GM23248 (cell line): ENCODE data around the gene FAM219B. TPM values are rescaled to one million over a fixed set of nuclear protein-coding genes. Genes with fewer than 3 reads are reported as not detected.
"Not testable (repeated sequence)": the region's sequence is repeated elsewhere in the genome, so short reads cannot be mapped to it uniquely, and the experiment has no call there.

ENCODE experiments used
- DNase-seq: peaks from one replicate; pipeline ENCODE4 v3.0.0-alpha.2; 2015
- H2AFZ ChIP-seq: fragments of 200-600 bp; sonication (generic); 2 replicates; pipeline ENCODE4 v1.6.1; 2016; ENCODE audit warnings: antibody characterized with exemption
- H3F3A ChIP-seq: fragments of 200-600 bp; sonication (generic); 2 replicates; pipeline ENCODE4 v1.6.1; 2016; ENCODE audit warnings: mild to moderate bottlenecking, antibody characterized with exemption, mixed run types; ENCODE audit not compliant: insufficient read depth
- H3K27ac ChIP-seq: fragments of 200-600 bp; sonication (generic); 2 replicates; pipeline ENCODE4 v1.5.1; 2016; ENCODE audit warnings: mild to moderate bottlenecking
- H3K27me3 ChIP-seq: fragments of 200-600 bp; sonication (generic); replicated peaks from 2 replicates; pipeline ENCODE4 v1.6.1; 2016; ENCODE audit warnings: mild to moderate bottlenecking; ENCODE audit not compliant: insufficient read depth
- H3K36me3 ChIP-seq: fragments of 200-600 bp; sonication (generic); 2 replicates; pipeline ENCODE4 v1.6.1; 2016; ENCODE audit warnings: low read depth, mild to moderate bottlenecking
- H3K4me1 ChIP-seq: fragments of 200-600 bp; sonication (generic); 2 replicates; pipeline ENCODE4 v1.6.1; 2016; ENCODE audit warnings: mild to moderate bottlenecking; ENCODE audit not compliant: insufficient read depth
- H3K4me2 ChIP-seq: fragments of 200-600 bp; sonication (generic); one replicate; pipeline ENCODE4 v1.6.1; 2016; ENCODE audit warnings: mild to moderate bottlenecking; ENCODE audit not compliant: unreplicated experiment
- H3K4me3 ChIP-seq: fragments of 200-600 bp; sonication (generic); 2 replicates; pipeline ENCODE4 v1.5.1; 2016; ENCODE audit warnings: mild to moderate bottlenecking
- H3K79me2 ChIP-seq: fragments of 200-600 bp; sonication (generic); 2 replicates; pipeline ENCODE4 v1.6.1; 2016; ENCODE audit warnings: mild to moderate bottlenecking; ENCODE audit not compliant: insufficient read depth
- H3K9ac ChIP-seq: fragments of 200-600 bp; sonication (generic); 2 replicates; pipeline ENCODE4 v1.6.1; 2016; ENCODE audit warnings: mild to moderate bottlenecking
- H3K9me2 ChIP-seq: fragments of 200-600 bp; sonication (generic); 2 replicates; pipeline ENCODE4 v1.6.1; 2016; ENCODE audit warnings: mixed run types, mild to moderate bottlenecking, moderate library complexity; ENCODE audit not compliant: insufficient read depth
- H3K9me3 ChIP-seq: fragments of 200-600 bp; sonication (generic); one replicate; pipeline ENCODE4 v1.6.1; 2017; ENCODE audit warnings: low read depth
- H4K20me1 ChIP-seq: fragments of 200-600 bp; sonication (generic); 2 replicates; pipeline ENCODE4 v1.6.0; 2016; ENCODE audit not compliant: insufficient read depth
- EZH2 ChIP-seq: fragments of 200-600 bp; sonication (generic); IDR thresholded peaks from 2 replicates; pipeline ENCODE4 v1.6.1; 2018; ENCODE audit warnings: antibody characterized with exemption, mild to moderate bottlenecking; ENCODE audit not compliant: insufficient read depth, poor library complexity, severe bottlenecking
- EZH2phosphoT487 ChIP-seq: fragments of 200-600 bp; sonication (generic); IDR thresholded peaks from 2 replicates; pipeline ENCODE4 v1.6.1; 2018; ENCODE audit warnings: antibody characterized with exemption, moderate library complexity, mild to moderate bottlenecking, low read depth; ENCODE audit not compliant: insufficient read depth
- WGBS, 2 experiments: methylation state at CpG; one replicate each; pipeline ENCODE4 v1.1.6; 2015 to 2017; ENCODE audit warnings: low lambda C conversion rate in 2 of 2, low coverage in 1 of 2; ENCODE audit errors: missing lambda C conversion rate in 2 of 2; 5-methylcytosine and 5-hydroxymethylcytosine counted together
- in situ Hi-C: fragments of 300-500 bp; cut with MboI; formaldehyde crosslinking; loops from 2 replicates; pipeline ENCODE4 v1.15.0; 2020
- polyA plus RNA-seq: library from polyadenylated mRNA; unstranded; fragments of >200 nt; fragmentation: Nextera tagmentation; extraction: Ambion mirVana; gene quantifications from 2 replicates; pipeline ENCODE4 v1.2.1, GENCODE V29; 2016
- total RNA-seq: library from RNA; depleted of rRNA; stranded (reverse); fragments of >200 nt; shearing (Covaris generic); gene quantifications from 2 replicates; pipeline ENCODE4 v1.2.3, GENCODE V29; 2014

The FAM219B gene
- total and polyA plus RNA-seq, 2 experiments from 2014 or later: 39.6 to 78.6 TPM

DNA sequence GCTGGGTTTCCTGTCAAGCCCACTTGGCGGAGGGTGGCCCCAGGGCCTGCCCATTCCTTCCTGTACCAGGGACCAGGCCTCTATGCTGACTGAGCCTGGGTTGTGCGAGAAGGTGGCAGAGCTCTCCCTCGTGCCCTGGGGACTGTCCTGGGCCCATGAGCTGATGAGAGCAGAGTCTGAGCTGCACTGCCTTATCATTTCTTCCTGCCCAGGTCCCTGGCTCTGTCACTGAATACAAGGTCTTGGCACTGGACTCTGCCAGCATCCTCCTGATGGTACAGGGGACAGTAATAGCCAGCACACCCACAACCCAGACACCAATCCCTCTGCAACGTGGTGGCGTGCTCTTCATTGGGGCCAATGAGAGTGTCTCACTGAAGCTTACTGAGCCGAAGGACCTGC, 9.3 kb downstream of the FAM219B start:
- H3K9me3 ChIP-seq: no peaks in the 10 kb centered on the region
- peaks cover 22% of the 10 kb centered on the region for H3F3A ChIP-seq
- no peak overlapping the region for H3K9ac ChIP-seq
- H3K27me3 ChIP-seq: no peaks in the 10 kb centered on the region
- TF ChIP-seq EZH2phosphoT487 (no peak), EZH2 (no peak)
- H2AFZ ChIP-seq: no peak overlapping the region
- DNase-seq: no peak
- in situ Hi-C loops: no loop called here
- H4K20me1 ChIP-seq: no peaks in the 10 kb centered on the region
- peaks cover 10% of the 10 kb centered on the region for H3K79me2 ChIP-seq
- H3K9me2 ChIP-seq: no peaks in the 10 kb centered on the region
- WGBS, 2 experiments: 74 to 77% methylated on average over 5 to 6 of the region's 6 CpGs
- H3K4me1 ChIP-seq: no peaks in the 10 kb centered on the region
- H3K4me2 ChIP-seq: no peak overlapping the region
- H3K36me3 ChIP-seq: peaks cover 11% of the 10 kb centered on the region; the same call in 1 of the 2 replicates
- H3K4me3 ChIP-seq: no peak overlapping the region
- no peak overlapping the region for H3K27ac ChIP-seq

- Histone ChIP-seq H3F3A (peaks cover 18% of the 10 kb centered on the region), H3K36me3 (peaks cover 11% of the 10 kb centered on the region; the same call in 1 of the 2 replicates), H3K79me2 (peaks cover 7% of the 10 kb centered on the region), H3K4me3 (no peak overlapping the region), H3K4me2 (no peak overlapping the region), H2AFZ (no peak overlapping the region), H3K27ac (no peak overlapping the region), H3K4me1 (no peaks in the 10 kb centered on the region), H4K20me1 (no peaks in the 10 kb centered on the region), H3K9me3 (no peaks in the 10 kb centered on the region), H3K9me2 (no peaks in the 10 kb centered on the region), H3K9ac (no peak overlapping the region), H3K27me3 (no peaks in the 10 kb centered on the region)
- 80 to 81% methylated on average over 3 of the region's 3 CpGs for WGBS, 2 experiments
- DNase-seq: no peak
- in situ Hi-C loops: no loop called here
- TF ChIP-seq EZH2 (no peak), EZH2phosphoT487 (no peak)
Observed at GRCh38 chr15:74896316-74896715, 10.3 kb downstream of the FAM219B start.

- TF ChIP-seq EZH2: no peak
- TF ChIP-seq EZH2phosphoT487: no peak
- DNase-seq: no peak
- Histone ChIP-seq H3K79me2 (peaks cover 8% of the 10 kb centered on the region), H3K36me3 (peaks cover 6% of the 10 kb centered on the region; the same call in 1 of the 2 replicates), H4K20me1 (no peaks in the 10 kb centered on the region), H2AFZ (no peak overlapping the region), H3K9ac (no peak overlapping the region), H3K4me1 (no peaks in the 10 kb centered on the region), H3F3A (peaks cover 16% of the 10 kb centered on the region), H3K27me3 (no peaks in the 10 kb centered on the region), H3K27ac (no peak overlapping the region), H3K4me3 (no peak overlapping the region), H3K4me2 (no peak overlapping the region), H3K9me3 (no peaks in the 10 kb centered on the region), H3K9me2 (no peaks in the 10 kb centered on the region)
- in situ Hi-C loops: no loop called here
- 94 to 95% methylated on average over 6 of the region's 6 CpGs for WGBS, 2 experiments
Observed at GRCh38 chr15:74895830-74896229, 10.8 kb downstream of the FAM219B start.

DNA sequence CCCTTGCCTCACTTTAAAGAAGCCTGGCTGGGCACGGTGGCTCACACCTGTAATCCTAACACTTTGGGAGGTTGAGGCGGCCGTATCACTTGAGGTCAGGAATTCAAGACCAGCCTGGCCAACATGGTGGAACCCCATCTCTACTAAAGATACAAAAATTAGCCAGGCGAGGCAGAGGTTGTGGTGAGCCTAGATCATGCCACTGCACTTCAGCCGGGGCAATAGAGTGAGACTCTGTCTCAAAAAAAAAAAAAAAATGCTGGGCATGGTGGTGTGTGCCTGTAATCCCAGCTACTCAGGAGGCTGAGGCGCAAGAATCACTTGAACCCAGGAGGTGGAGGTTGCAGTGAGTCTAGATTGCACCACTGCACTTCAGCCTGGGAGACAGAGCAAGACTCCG, 12.3 kb downstream of the FAM219B start:
- H3K4me3 ChIP-seq, H3K9me3 ChIP-seq, H3K36me3 ChIP-seq, H3K4me2 ChIP-seq, H3K27ac ChIP-seq, in situ Hi-C loops, H3K27me3 ChIP-seq, H2AFZ ChIP-seq, H3K4me1 ChIP-seq, H4K20me1 ChIP-seq, H3K9me2 ChIP-seq, DNase-seq, H3F3A ChIP-seq, H3K9ac ChIP-seq: not testable (repeated sequence)
- 97% methylated on average over 7 of the region's 7 CpGs for WGBS, 2 experiments
- H3K79me2 ChIP-seq: peaks cover 17% of the 10 kb centered on the region; the same call in 1 of the 2 replicates

DNA sequence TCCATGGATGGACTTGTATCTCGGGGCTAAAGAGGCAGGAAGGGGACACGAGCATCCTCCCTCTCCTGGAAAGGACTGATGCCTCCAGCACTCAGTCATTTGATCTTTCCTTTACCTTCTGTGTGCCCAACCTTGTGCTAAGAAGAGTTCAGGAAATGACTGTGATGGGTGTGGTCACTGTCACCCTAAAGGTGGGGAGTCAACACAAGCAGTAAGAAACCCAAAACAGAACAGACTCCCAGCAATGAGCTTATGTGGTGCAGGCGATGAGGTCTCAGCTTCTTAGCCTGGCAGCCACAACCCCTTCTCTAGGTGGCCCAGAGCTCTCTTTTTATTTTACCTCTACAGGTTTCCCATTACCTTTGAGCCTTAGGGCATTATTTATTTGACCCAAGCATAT, 13.0 kb downstream of the FAM219B start:
- H3K4me2 ChIP-seq: no peak overlapping the region
- H3K4me1 ChIP-seq: peaks cover 11% of the 10 kb centered on the region
- no peaks in the 10 kb centered on the region for H3K27me3 ChIP-seq
- DNase-seq: no peak
- H3K79me2 ChIP-seq: peaks cover 17% of the 10 kb centered on the region; the same call in 1 of the 2 replicates
- H3K36me3 ChIP-seq: no peaks in the 10 kb centered on the region
- no peak overlapping the region for H3K9ac ChIP-seq
- no peak overlapping the region for H3K27ac ChIP-seq
- no peak overlapping the region for H3K4me3 ChIP-seq
- no peak overlapping the region for H2AFZ ChIP-seq
- no peak for TF ChIP-seq EZH2phosphoT487
- no peak for TF ChIP-seq EZH2
- peaks cover 7% of the 10 kb centered on the region; the same call in 1 of the 2 replicates for H3F3A ChIP-seq
- H4K20me1 ChIP-seq: no peaks in the 10 kb centered on the region
- H3K9me3 ChIP-seq: no peaks in the 10 kb centered on the region
- 65 to 69% methylated on average over 3 of the region's 3 CpGs for WGBS, 2 experiments
- in situ Hi-C loops: no loop called here
- no peaks in the 10 kb centered on the region for H3K9me2 ChIP-seq
